Fibroblast of lung (primary cell): ENCODE data around the gene CYB561D2. TPM values are rescaled to one million over a fixed set of nuclear protein-coding genes. Genes with fewer than 3 reads are reported as not detected.
A peak's percentile ranks its signal among the peaks of the same experiment; 100 is the strongest.

Experiments used
- DNase-seq, 2 donors: peaks; one replicate each; pipeline versions ENCODE4 v3.0.0 to v3.0.0-alpha.2; 2010; ENCODE audit warnings: low read depth in 2 of 2
- H2AFZ ChIP-seq: 2 replicates; pipeline ENCODE4 v1.5.1; 2012; ENCODE audit warnings: low read length, control low read depth, inconsistent platforms
- H3K27ac ChIP-seq: 2 replicates; pipeline ENCODE4 v1.5.1; 2011; ENCODE audit warnings: low read length, control low read depth; ENCODE audit not compliant: insufficient read depth
- H3K27me3 ChIP-seq: 2 replicates; pipeline ENCODE4 v1.5.1; 2011; ENCODE audit warnings: mild to moderate bottlenecking, low read length; ENCODE audit not compliant: control insufficient read depth, insufficient read depth
- H3K36me3 ChIP-seq: 2 replicates; pipeline ENCODE4 v1.5.1; 2011; ENCODE audit warnings: low read length; ENCODE audit not compliant: control insufficient read depth, insufficient read depth
- H3K4me1 ChIP-seq: 2 replicates; pipeline ENCODE4 v1.5.1; 2011; ENCODE audit warnings: low read length; ENCODE audit not compliant: control insufficient read depth, insufficient read depth; ENCODE audit errors: extremely low read depth
- H3K4me2 ChIP-seq: 2 replicates; pipeline ENCODE4 v1.5.1; 2011; ENCODE audit warnings: low read length, control low read depth; ENCODE audit not compliant: insufficient read depth; ENCODE audit errors: extremely low read depth
- H3K4me3 ChIP-seq, 4 experiments: fragments of 200-600 bp in 1 of 4; sonication (generic) in 1 of 4; replicated peaks in 1 of 4; 2 replicates each; pipeline ENCODE4 v1.5.1; 2011 to 2016; ENCODE audit warnings: low read length in 4 of 4, low read depth in 3 of 4, mild to moderate bottlenecking in 3 of 4, control low read depth in 2 of 4, inconsistent platforms in 1 of 4, mixed read lengths in 1 of 4; ENCODE audit not compliant: insufficient read depth in 1 of 4; ENCODE audit errors: control extremely low read depth in 1 of 4
- H3K79me2 ChIP-seq: 2 replicates; pipeline ENCODE4 v1.5.1; 2012; ENCODE audit warnings: mild to moderate bottlenecking, low read length, inconsistent platforms; ENCODE audit not compliant: control insufficient read depth, insufficient read depth
- H3K9ac ChIP-seq: 2 replicates; pipeline ENCODE4 v1.5.1; 2011; ENCODE audit warnings: mild to moderate bottlenecking, low read length, control low read depth; ENCODE audit not compliant: insufficient read depth
- H3K9me3 ChIP-seq: 2 replicates; pipeline ENCODE4 v1.5.1; 2012; ENCODE audit warnings: low read depth, low read length; ENCODE audit not compliant: control insufficient read depth, insufficient read depth
- H4K20me1 ChIP-seq: 2 replicates; pipeline ENCODE4 v1.5.1; 2011; ENCODE audit warnings: low read length; ENCODE audit not compliant: control insufficient read depth, insufficient read depth; ENCODE audit errors: extremely low read depth
- EZH2 ChIP-seq: IDR thresholded peaks from 2 replicates; pipeline ENCODE4 v1.5.1; 2012; ENCODE audit warnings: low read length, control low read depth, mild to moderate bottlenecking; ENCODE audit errors: missing control alignments
- polyA plus RNA-seq, 2 donors: library from polyadenylated mRNA; depleted of rRNA in 1 of 2; stranded (reverse) in 1 of 2; unstranded in 1 of 2; fragments of >200 nt; gene quantifications; 2 replicates each; pipeline ENCODE4 v1.2.1, GENCODE V29; 2011 to 2012; ENCODE audit warnings: missing spikeins in 1 of 2
- total RNA-seq: library from RNA; depleted of rRNA; stranded (reverse); fragments of >200 nt; gene quantifications from 2 replicates; pipeline ENCODE4 v1.2.1, GENCODE V29; 2014
- TF ChIP-seq, protein P1 (sequence below), 2 donors: IDR thresholded peaks in 1 of 2; conservative IDR thresholded peaks in 1 of 2; 1 replicate in 1 of 2; 2 replicates in 1 of 2; pipeline ENCODE4 v1.5.1; 2011 to 2012; ENCODE audit warnings: low read length in 2 of 2, control low read depth in 1 of 2, inconsistent platforms in 1 of 2, low read depth in 1 of 2, mild to moderate bottlenecking in 1 of 2

The CYB561D2 gene
- total and polyA plus RNA-seq, 2 donors (not counting 1 experiment from before 2014, with no cell fraction given): 16.4 to 28.6 TPM

- TF ChIP-seq EZH2: no peak
- TF ChIP-seq, protein P1, sequence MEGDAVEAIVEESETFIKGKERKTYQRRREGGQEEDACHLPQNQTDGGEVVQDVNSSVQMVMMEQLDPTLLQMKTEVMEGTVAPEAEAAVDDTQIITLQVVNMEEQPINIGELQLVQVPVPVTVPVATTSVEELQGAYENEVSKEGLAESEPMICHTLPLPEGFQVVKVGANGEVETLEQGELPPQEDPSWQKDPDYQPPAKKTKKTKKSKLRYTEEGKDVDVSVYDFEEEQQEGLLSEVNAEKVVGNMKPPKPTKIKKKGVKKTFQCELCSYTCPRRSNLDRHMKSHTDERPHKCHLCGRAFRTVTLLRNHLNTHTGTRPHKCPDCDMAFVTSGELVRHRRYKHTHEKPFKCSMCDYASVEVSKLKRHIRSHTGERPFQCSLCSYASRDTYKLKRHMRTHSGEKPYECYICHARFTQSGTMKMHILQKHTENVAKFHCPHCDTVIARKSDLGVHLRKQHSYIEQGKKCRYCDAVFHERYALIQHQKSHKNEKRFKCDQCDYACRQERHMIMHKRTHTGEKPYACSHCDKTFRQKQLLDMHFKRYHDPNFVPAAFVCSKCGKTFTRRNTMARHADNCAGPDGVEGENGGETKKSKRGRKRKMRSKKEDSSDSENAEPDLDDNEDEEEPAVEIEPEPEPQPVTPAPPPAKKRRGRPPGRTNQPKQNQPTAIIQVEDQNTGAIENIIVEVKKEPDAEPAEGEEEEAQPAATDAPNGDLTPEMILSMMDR (conservative IDR thresholded peaks at IDR 0.05 in 1 of 2, IDR thresholded peaks at IDR 0.05 in 1 of 2; ENCODE audit: low read depth in 1 of 2, low read length in 2 of 2): no peak
- peak in 1 of 2 donors; percentile 56 for DNase-seq
Measured at GRCh38 chr3:50340448-50341329, 10.0 kb upstream of the CYB561D2 start, which contains the start of gene RASSF1. TSS of gene RASSF1 (minus strand) at chr3:50340836. CDS start at chr3:50340805, 31 bp downstream.

GRCh38 chr3:50341537-50341936, 9.1 kb upstream of the CYB561D2 start:
- no peak for DNase-seq
- no peaks in the 10 kb centered on the region for H3K9me3 ChIP-seq
- peak overlapping the region; percentile 4 to 67 (median 57) for H3K4me3 ChIP-seq
- H3K79me2 ChIP-seq: peaks cover 22% of the 10 kb centered on the region
- H3K27me3 ChIP-seq: no peaks in the 10 kb centered on the region
- no peak overlapping the region for H3K9ac ChIP-seq
- no peak overlapping the region for H2AFZ ChIP-seq
- no peak for TF ChIP-seq EZH2
- TF ChIP-seq, protein P1 (conservative IDR thresholded peaks at IDR 0.05 in 1 of 2, IDR thresholded peaks at IDR 0.05 in 1 of 2; ENCODE audit: low read depth in 1 of 2, low read length in 2 of 2): no peak
- no peaks in the 10 kb centered on the region for H3K36me3 ChIP-seq
- H3K4me1 ChIP-seq: peaks cover 8% of the 10 kb centered on the region
- no peaks in the 10 kb centered on the region for H4K20me1 ChIP-seq
- H3K4me2 ChIP-seq: peak overlapping the region; percentile 90
- no peak overlapping the region for H3K27ac ChIP-seq

More at GRCh38 chr3:50340448-50341329, 10.0 kb upstream of the CYB561D2 start, which contains the start of gene RASSF1:
- peak within 1 kb of the TSS; percentile 79 for H3K9ac ChIP-seq
- H4K20me1 ChIP-seq: no peaks in the 10 kb centered on the region
- H2AFZ ChIP-seq: peak within 1 kb of the TSS; percentile 55
- H3K9me3 ChIP-seq: no peaks in the 10 kb centered on the region
- H3K4me3 ChIP-seq: peak within 1 kb of the TSS; percentile 41 to 67 (median 58)
- peaks cover 30% of the 10 kb centered on the region for H3K79me2 ChIP-seq
- peak within 1 kb of the TSS; percentile 90 for H3K4me2 ChIP-seq
- peaks cover 6% of the 10 kb centered on the region for H3K4me1 ChIP-seq
- no peaks in the 10 kb centered on the region for H3K36me3 ChIP-seq
- no peaks in the 10 kb centered on the region for H3K27me3 ChIP-seq
- H3K27ac ChIP-seq: peak within 1 kb of the TSS; percentile 82

GRCh38 chr3:50341996-50342650, 8.5 kb upstream of the CYB561D2 start:
- Histone ChIP-seq H3K27ac (no peak overlapping the region), H3K4me1 (peaks cover 8% of the 10 kb centered on the region), H3K27me3 (no peaks in the 10 kb centered on the region), H3K9me3 (no peaks in the 10 kb centered on the region), H3K9ac (no peak overlapping the region), H3K4me3 (no peak overlapping the region), H3K36me3 (no peaks in the 10 kb centered on the region), H2AFZ (no peak overlapping the region), H3K79me2 (peaks cover 16% of the 10 kb centered on the region), H4K20me1 (no peaks in the 10 kb centered on the region), H3K4me2 (no peak overlapping the region)
- DNase-seq: no peak
- TF ChIP-seq EZH2: no peak
- TF ChIP-seq, protein P1 (conservative IDR thresholded peaks at IDR 0.05 in 1 of 2, IDR thresholded peaks at IDR 0.05 in 1 of 2; ENCODE audit: low read depth in 1 of 2, low read length in 2 of 2): no peak
